Measurements from ENCODE around the gene MAP4. TPM values are rescaled to one million over a fixed set of nuclear protein-coding genes. Genes with fewer than 3 reads are reported as not detected.

MAP4 gene
- total RNA-seq, 1 donor from 2014 or later = 150 TPM

- peaks cover 3% of the 10 kb centered on the region for H3K9me3 Mint-ChIP-seq
Measured at GRCh38 chr3:47902746-47903145, 113.5 kb downstream of the MAP4 start.

GRCh38 chr3:47901280-47901833 lies 114.9 kb downstream of the MAP4 start:
- H3K4me1 Mint-ChIP-seq = peaks cover 32% of the 10 kb centered on the region
- TF ChIP-seq CTCF (conservative IDR thresholded peaks at IDR 0.05) = no peak
- no peak overlapping the region for H3K27ac Mint-ChIP-seq (ENCODE audit: unreplicated experiment)
- peaks cover 11% of the 10 kb centered on the region for H3K36me3 Mint-ChIP-seq (ENCODE audit: low read depth)
- no peak overlapping the region for H3K4me3 Mint-ChIP-seq
- DNase-seq (ENCODE audit: low read depth, low spot score) = no peak
- H3K9me3 Mint-ChIP-seq = no peaks in the 10 kb centered on the region
- no peaks in the 10 kb centered on the region for H3K27me3 Mint-ChIP-seq (ENCODE audit: low read depth)

More at GRCh38 chr3:47902746-47903145, 113.5 kb downstream of the MAP4 start:
- DNase-seq (ENCODE audit: low read depth, low spot score) = no peak
- peaks cover 14% of the 10 kb centered on the region for H3K36me3 Mint-ChIP-seq (ENCODE audit: low read depth)
- H3K27me3 Mint-ChIP-seq (ENCODE audit: low read depth) = no peaks in the 10 kb centered on the region
- H3K27ac Mint-ChIP-seq (ENCODE audit: unreplicated experiment) = no peak overlapping the region
- no peak overlapping the region for H3K4me3 Mint-ChIP-seq
- H3K4me1 Mint-ChIP-seq = peaks cover 26% of the 10 kb centered on the region
- TF ChIP-seq CTCF (conservative IDR thresholded peaks at IDR 0.05) = no peak

- no peaks in the 10 kb centered on the region for H3K9me3 Mint-ChIP-seq
- H3K27ac Mint-ChIP-seq (ENCODE audit: unreplicated experiment) = peak overlapping the region; percentile 76
- no peak for DNase-seq (ENCODE audit: low read depth, low spot score)
- TF ChIP-seq CTCF (conservative IDR thresholded peaks at IDR 0.05) = no peak
- no peak overlapping the region for H3K4me3 Mint-ChIP-seq
- H3K36me3 Mint-ChIP-seq (ENCODE audit: low read depth) = no peaks in the 10 kb centered on the region
- H3K27me3 Mint-ChIP-seq (ENCODE audit: low read depth) = no peaks in the 10 kb centered on the region
- H3K4me1 Mint-ChIP-seq = peaks cover 37% of the 10 kb centered on the region
Measured at GRCh38 chr3:47899495-47900108, 116.6 kb downstream of the MAP4 start.

GRCh38 chr3:47897954-47898353 lies 118.3 kb downstream of the MAP4 start:
- no peak for DNase-seq (ENCODE audit: low read depth, low spot score)
- no peak for TF ChIP-seq CTCF (conservative IDR thresholded peaks at IDR 0.05)
- H3K27me3 Mint-ChIP-seq (ENCODE audit: low read depth) = no peaks in the 10 kb centered on the region
- H3K4me1 Mint-ChIP-seq = peaks cover 46% of the 10 kb centered on the region
- no peaks in the 10 kb centered on the region for H3K36me3 Mint-ChIP-seq (ENCODE audit: low read depth)
- peak overlapping the region; percentile 43 for H3K27ac Mint-ChIP-seq (ENCODE audit: unreplicated experiment)
- no peak overlapping the region for H3K4me3 Mint-ChIP-seq
- H3K9me3 Mint-ChIP-seq = no peaks in the 10 kb centered on the region

- Mint-ChIP-seq H3K27me3 (ENCODE audit: low read depth) (no peaks in the 10 kb centered on the region), H3K9me3 (no peaks in the 10 kb centered on the region), H3K27ac (ENCODE audit: unreplicated experiment) (peak overlapping the region; percentile 85), H3K36me3 (ENCODE audit: low read depth) (peaks cover 2% of the 10 kb centered on the region), H3K4me1 (peaks cover 54% of the 10 kb centered on the region), H3K4me3 (no peak overlapping the region)
- DNase-seq (ENCODE audit: low read depth, low spot score) = no peak
- TF ChIP-seq CTCF (conservative IDR thresholded peaks at IDR 0.05) = no peak
Measured at GRCh38 chr3:47896736-47897135, 119.5 kb downstream of the MAP4 start.

Data from neural crest cell (in vitro differentiated cells).